ENCODE measurements around the gene PLXNB2. TPM values are rescaled to one million over a fixed set of nuclear protein-coding genes. Genes with fewer than 3 reads are reported as not detected.
A peak's percentile ranks its signal among the peaks of the same experiment; 100 is the strongest.

The PLXNB2 gene
- total and polyA plus RNA-seq, 2 donors from 2014 or later = 128 to 383 TPM

- no peak for TF ChIP-seq CTCF (IDR thresholded peaks at IDR 0.05; ENCODE audit: borderline replicate concordance, extremely low read depth, insufficient read depth)
- Histone ChIP-seq H3K27ac (ENCODE audit: low read depth in 2 of 2, low read length in 2 of 2) (no peak overlapping the region), H3K9me3 (ENCODE audit: control insufficient read depth in 2 of 3, insufficient read depth in 1 of 3, low read length in 3 of 3) (no peaks in the 10 kb centered on the region), H3K4me3 (ENCODE audit: low read length in 3 of 3) (no peak overlapping the region), H3K36me3 (ENCODE audit: control insufficient read depth in 2 of 3, insufficient read depth in 3 of 3, low read length in 3 of 3) (peaks cover 0 to 52% (median 26%) of the 10 kb centered on the region in 3 donors), H3K4me1 (ENCODE audit: control insufficient read depth in 2 of 3, insufficient read depth in 2 of 3, low read depth in 1 of 3, low read length in 3 of 3) (peaks cover 0 to 25% (median 0%) of the 10 kb centered on the region in 3 donors), H3K27me3 (ENCODE audit: control insufficient read depth, insufficient read depth, low read length) (no peaks in the 10 kb centered on the region), H3K9ac (ENCODE audit: low read length in 3 of 3) (no peak overlapping the region)
- intact Hi-C loops (cut with DNase I) = no loop called here
- FAIRE-seq (no peak), DNase-seq (no peak)
These were observed 20.6 kb downstream of the PLXNB2 start for GRCh38 chr22:50286701-50287318.

GRCh38 chr22:50286275-50286674 is 21.2 kb downstream of the PLXNB2 start:
- H3K36me3 ChIP-seq (ENCODE audit: control insufficient read depth in 2 of 3, insufficient read depth in 3 of 3, low read length in 3 of 3) = peaks cover 0 to 56% (median 27%) of the 10 kb centered on the region in 3 donors
- H3K27me3 ChIP-seq (ENCODE audit: control insufficient read depth, insufficient read depth, low read length) = no peaks in the 10 kb centered on the region
- no peaks in the 10 kb centered on the region for H3K9me3 ChIP-seq (ENCODE audit: control insufficient read depth in 2 of 3, insufficient read depth in 1 of 3, low read length in 3 of 3)
- no peak overlapping the region for H3K4me3 ChIP-seq (ENCODE audit: low read length in 3 of 3)
- FAIRE-seq = no peak
- TF ChIP-seq CTCF (IDR thresholded peaks at IDR 0.05; ENCODE audit: borderline replicate concordance, extremely low read depth, insufficient read depth) = no peak
- H3K27ac ChIP-seq (ENCODE audit: low read depth in 2 of 2, low read length in 2 of 2) = no peak overlapping the region
- no peak overlapping the region for H3K9ac ChIP-seq (ENCODE audit: low read length in 3 of 3)
- peaks cover 0 to 20% (median 0%) of the 10 kb centered on the region in 3 donors for H3K4me1 ChIP-seq (ENCODE audit: control insufficient read depth in 2 of 3, insufficient read depth in 2 of 3, low read depth in 1 of 3, low read length in 3 of 3)
- intact Hi-C loops (cut with DNase I) = no loop called here
- no peak for DNase-seq

GRCh38 chr22:50285568-50286229 is 21.7 kb downstream of the PLXNB2 start:
- FAIRE-seq = no peak
- TF ChIP-seq CTCF (IDR thresholded peaks at IDR 0.05; ENCODE audit: borderline replicate concordance, extremely low read depth, insufficient read depth) = no peak
- no peak for DNase-seq
- peak overlapping the region in 1 of 2 donors; percentile 47 for H3K27ac ChIP-seq (ENCODE audit: low read depth in 2 of 2, low read length in 2 of 2)
- no peaks in the 10 kb centered on the region for H3K9me3 ChIP-seq (ENCODE audit: control insufficient read depth in 2 of 3, insufficient read depth in 1 of 3, low read length in 3 of 3)
- intact Hi-C loops (cut with DNase I) = no loop called here
- no peaks in the 10 kb centered on the region for H3K27me3 ChIP-seq (ENCODE audit: control insufficient read depth, insufficient read depth, low read length)
- H3K36me3 ChIP-seq (ENCODE audit: control insufficient read depth in 2 of 3, insufficient read depth in 3 of 3, low read length in 3 of 3) = peaks cover 0 to 62% (median 29%) of the 10 kb centered on the region in 3 donors
- peak overlapping the region in 1 of 3 donors; percentile 7 for H3K9ac ChIP-seq (ENCODE audit: low read length in 3 of 3)
- H3K4me3 ChIP-seq (ENCODE audit: low read length in 3 of 3) = no peak overlapping the region
- peaks cover 0 to 14% (median 0%) of the 10 kb centered on the region in 3 donors for H3K4me1 ChIP-seq (ENCODE audit: control insufficient read depth in 2 of 3, insufficient read depth in 2 of 3, low read depth in 1 of 3, low read length in 3 of 3)

Data from kidney (tissue), 14 donors.